GM19452 (cell line): ENCODE data around the gene CLDN14.

Experiments used
- ATAC-seq: cut with Tn5 transposase; IDR thresholded peaks from one replicate; pipeline ENCODE4 v1.9.1; 2021; ENCODE audit not compliant: unreplicated experiment

The CLDN14 gene

GRCh38 chr21:36479415-36480402 is at the start of gene CLDN14:
TSS of gene CLDN14 (minus strand) at chr21:36480122. CDS start at chr21:36461695, 18,427 bp downstream.
- no peak for ATAC-seq

- no peak for ATAC-seq
Measured at GRCh38 chr21:36528716-36529115, 48.8 kb upstream of the CLDN14 start.

- ATAC-seq, result no peak
Measured at GRCh38 chr21:36527317-36527716, 47.4 kb upstream of the CLDN14 start.

- ATAC-seq, result no peak
Measured at GRCh38 chr21:36526104-36526503, 46.2 kb upstream of the CLDN14 start.

GRCh38 chr21:36524477-36524876 is 44.6 kb upstream of the CLDN14 start:
- no peak for ATAC-seq

- no peak for ATAC-seq
Measured at GRCh38 chr21:36522219-36522808, 42.4 kb upstream of the CLDN14 start.

GRCh38 chr21:36518883-36519492 is 39.1 kb upstream of the CLDN14 start:
- ATAC-seq, result no peak

- no peak for ATAC-seq
Measured at GRCh38 chr21:36517366-36518075, 37.6 kb upstream of the CLDN14 start.

- ATAC-seq, result no peak
Measured at GRCh38 chr21:36516281-36516680, 36.4 kb upstream of the CLDN14 start.

- no peak for ATAC-seq
Measured at GRCh38 chr21:36513430-36513829, 33.5 kb upstream of the CLDN14 start.

GRCh38 chr21:36512971-36513370 is 33.0 kb upstream of the CLDN14 start:
- no peak for ATAC-seq

- ATAC-seq, result no peak
Measured at GRCh38 chr21:36511484-36512220, 31.7 kb upstream of the CLDN14 start.

- no peak for ATAC-seq
Measured at GRCh38 chr21:36510911-36511310, 31.0 kb upstream of the CLDN14 start.

- ATAC-seq, result no peak
Measured at GRCh38 chr21:36509973-36510664, 30.2 kb upstream of the CLDN14 start.

GRCh38 chr21:36508948-36509347 is 29.0 kb upstream of the CLDN14 start:
- no peak for ATAC-seq

- no peak for ATAC-seq
Measured at GRCh38 chr21:36507397-36508018, 27.6 kb upstream of the CLDN14 start.

- no peak for ATAC-seq
Measured at GRCh38 chr21:36506482-36506881, 26.6 kb upstream of the CLDN14 start.

GRCh38 chr21:36504067-36505058 is 24.4 kb upstream of the CLDN14 start:
- no peak for ATAC-seq
